Activated T-helper 9 cell treated with anti-CD3 and anti-CD28 coated beads, Interleukin-2, amount 50 U/mL, for 16 hours (primary cell): ENCODE results near the gene MAPK8IP1.
"Not testable (repeated sequence)": the region's sequence is repeated elsewhere in the genome, so short reads cannot be mapped to it uniquely, and the experiment has no call there.

Source experiments
- DNase-seq: peaks from one replicate; pipeline ENCODE4 v3.0.0-alpha.2; 2020; ENCODE audit warnings: low read depth

Gene MAPK8IP1

GRCh38 chr11:45885274-45885920 lies at the start of gene MAPK8IP1:
Gene MAPK8IP1 (plus strand): TSS chr11:45885651. CDS start chr11:45885821, 170 bp downstream.
- peak; percentile 35 for DNase-seq

DNA sequence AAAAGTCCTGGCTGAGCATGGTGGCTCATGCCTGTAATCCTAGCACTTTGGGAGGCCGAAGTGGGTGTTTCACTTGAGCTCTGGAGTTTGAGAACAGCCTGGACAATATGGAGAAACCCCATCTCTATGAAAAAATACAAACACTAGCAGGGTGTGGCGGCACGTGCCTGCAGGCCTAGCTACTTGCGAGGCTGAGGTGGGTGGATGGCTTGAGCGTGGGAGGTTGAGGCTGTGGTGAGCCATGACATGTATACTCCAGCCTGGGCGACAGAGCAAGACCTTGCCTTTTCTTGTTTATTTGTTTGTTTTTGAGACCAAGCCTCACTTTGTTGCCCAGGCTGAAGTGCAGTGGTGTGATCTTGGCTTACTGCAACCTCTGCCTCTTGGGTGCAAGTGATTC lies 46.2 kb upstream of the MAPK8IP1 start:
- DNase-seq = no peak

DNA sequence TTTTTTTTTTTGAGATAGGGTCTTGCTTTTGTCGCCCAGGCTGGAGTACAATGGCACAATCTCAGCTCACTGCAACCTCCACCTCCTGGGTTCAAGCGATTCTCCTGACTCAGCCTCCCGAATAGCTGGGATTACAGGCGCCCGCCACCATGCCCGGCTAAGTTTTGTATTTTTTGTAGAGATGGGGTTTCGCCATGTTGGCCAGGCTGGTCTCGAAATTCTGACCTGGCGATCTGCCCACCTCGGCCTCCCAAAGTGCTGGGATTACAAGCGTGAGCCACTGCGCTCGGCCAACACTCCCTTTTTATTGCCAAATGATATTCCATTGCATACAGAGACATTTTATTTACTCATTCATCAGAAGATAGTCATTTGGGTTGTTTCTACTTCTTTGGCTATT lies 45.2 kb upstream of the MAPK8IP1 start:
- DNase-seq = not testable (repeated sequence)

DNA sequence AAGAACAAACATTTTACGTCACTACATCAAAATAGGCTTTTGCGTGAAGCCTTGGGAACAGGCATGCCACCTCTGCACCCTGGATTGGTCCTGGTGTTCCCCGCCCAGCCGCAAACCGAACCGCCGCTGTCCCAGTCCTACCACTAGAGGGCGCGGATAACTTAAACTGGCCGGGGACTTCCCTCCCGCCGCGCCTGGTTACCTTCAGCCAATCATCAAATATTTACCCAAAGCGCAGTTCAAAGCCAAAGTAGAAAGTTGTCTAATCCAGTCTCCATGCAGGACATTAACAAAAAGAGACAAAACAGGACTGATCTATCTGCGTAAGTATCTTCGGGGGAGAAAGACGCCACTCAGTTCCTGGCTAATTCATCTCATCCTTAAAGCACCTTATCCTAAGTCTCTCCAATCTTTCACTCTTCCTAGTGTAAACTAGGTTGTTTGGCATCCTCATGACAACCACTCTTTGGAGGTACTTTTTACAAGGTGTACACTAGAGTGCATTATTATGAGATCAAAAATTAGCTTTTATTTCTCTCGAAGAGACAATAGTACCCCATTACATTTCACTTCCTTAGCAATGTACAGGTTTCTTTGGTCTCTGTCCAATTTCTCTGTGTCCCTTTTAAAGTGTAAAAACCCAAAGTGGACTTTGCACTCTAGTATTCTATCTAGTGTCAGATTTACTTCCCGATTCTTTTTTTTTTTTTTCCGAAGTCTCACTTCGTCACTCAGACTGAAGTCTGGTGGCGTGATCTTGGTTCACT lies 42.1 kb upstream of the MAPK8IP1 start:
- peak; percentile 80 for DNase-seq

GRCh38 chr11:45844822-45845578 lies 40.5 kb upstream of the MAPK8IP1 start:
- DNase-seq = no peak

DNA sequence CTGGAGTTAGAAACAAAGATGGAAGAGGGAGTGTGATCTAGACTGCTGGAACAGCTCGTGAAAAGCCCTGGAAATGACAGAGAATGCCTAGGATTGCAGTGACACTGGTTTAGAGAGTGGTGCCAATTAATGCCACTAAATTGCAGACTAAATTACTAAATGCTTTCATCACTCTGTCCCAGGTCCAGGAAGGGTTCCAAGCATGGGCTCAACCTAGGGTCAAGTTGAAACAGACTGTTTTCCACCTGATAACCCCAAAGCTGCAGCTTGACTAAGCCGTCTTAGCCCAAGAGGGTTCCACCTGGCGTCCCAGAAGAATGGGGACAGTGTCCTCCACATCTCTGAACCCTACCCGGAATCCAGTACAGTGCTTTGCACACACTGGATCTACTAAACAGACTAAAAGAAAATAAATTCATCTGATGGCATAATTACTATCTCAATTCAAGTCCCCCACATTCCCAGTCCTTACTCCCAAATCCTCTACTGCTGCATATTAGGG lies 39.2 kb upstream of the MAPK8IP1 start:
- no peak for DNase-seq

DNA sequence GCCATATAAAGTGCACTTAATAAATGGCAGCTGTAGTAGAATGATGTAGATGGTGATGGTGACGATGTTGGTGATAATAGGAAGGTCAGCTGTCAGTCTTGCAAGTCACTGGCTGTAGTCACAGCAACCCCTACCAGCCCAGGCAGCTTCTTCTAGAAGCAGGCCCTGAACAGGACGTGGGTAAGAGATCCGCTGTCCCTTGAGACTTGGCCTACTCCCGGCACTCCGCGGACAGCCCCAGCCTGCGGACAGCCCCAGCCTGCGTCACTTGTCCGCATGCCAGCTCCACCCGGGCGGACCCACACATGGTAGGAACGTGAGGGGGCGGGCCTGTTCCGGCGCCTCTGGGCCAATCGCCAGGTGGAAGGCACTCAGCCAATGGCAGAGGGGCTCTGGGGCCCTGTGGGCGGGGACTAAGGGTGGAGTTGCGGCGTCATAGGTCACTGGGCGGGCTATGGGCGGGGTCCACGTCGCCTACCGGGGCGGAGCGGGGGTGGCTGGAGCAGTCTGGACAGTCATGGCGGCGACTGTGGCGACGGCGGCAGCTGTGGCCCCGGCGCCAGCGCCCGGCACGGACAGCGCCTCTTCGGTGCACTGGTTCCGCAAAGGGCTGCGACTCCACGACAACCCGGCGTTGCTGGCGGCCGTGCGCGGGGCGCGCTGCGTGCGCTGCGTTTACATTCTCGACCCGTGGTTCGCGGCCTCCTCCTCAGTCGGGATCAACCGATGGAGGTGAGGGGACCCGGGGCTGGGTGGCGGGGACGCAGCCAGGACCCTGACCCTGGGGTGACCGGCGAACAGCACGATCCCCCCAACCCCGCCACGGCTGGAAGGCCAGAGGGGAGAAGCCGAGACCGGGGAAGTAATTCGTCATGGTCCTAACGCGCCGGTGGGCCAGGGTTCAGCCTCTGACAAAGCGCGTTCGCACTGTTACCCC lies 38.2 kb upstream of the MAPK8IP1 start, which contains the start of gene CRY2:
Gene CRY2, plus strand, starts transcription at position 502 of the 937 bp plus-strand sequence. Its CDS starts 16 bp downstream, at position 518.
- peak; percentile 98 for DNase-seq

DNA sequence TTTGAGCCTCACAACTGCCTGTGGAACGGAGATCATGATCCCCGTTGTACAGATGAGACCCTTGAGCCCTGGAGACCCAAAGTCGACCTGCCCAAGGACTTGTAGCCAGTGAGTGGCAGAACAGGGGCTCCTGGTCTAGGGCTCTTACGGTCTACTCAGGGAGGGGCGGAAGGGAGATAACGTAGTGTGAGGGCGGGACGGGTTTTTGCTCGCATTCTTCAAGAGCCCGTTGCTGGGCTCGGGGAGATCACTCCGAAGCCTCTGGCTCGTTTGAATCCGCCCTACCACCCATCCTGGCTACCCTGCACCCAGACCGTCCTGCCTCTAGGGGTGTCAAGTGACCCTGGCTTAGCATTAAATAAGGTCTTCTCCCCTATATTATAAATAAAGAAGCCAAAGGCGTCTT lies 37.5 kb upstream of the MAPK8IP1 start:
- DNase-seq = peak; percentile 9

GRCh38 chr11:45848654-45849081 lies 36.8 kb upstream of the MAPK8IP1 start:
- DNase-seq = no peak

DNA sequence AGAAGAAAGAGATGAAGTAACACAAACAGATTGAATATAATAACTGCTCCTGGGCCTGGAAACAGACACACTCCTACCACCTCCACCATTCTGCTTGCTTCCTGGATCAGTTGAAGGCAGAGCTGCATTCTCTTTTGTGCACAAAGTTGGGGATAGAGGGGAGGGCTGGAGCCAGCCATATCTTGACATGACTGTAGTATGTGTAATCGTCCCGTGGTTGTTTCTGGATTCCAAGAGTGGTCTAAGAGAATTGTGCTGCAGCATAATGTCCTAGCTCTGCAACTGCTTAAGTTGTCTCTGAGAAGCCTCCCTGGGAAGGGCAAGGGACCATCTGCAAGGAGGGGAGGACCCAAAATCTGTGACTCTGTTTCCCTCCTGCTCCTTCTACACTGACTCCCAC lies 35.0 kb upstream of the MAPK8IP1 start:
- no peak for DNase-seq

- no peak for DNase-seq
These were observed 34.2 kb upstream of the MAPK8IP1 start for GRCh38 chr11:45851228-45851627.

- no peak for DNase-seq
These were observed 33.3 kb upstream of the MAPK8IP1 start for GRCh38 chr11:45852018-45852711.

- no peak for DNase-seq
These were observed 32.7 kb upstream of the MAPK8IP1 start for GRCh38 chr11:45852712-45853101.

- no peak for DNase-seq
These were observed 31.9 kb upstream of the MAPK8IP1 start for GRCh38 chr11:45853332-45854219.

GRCh38 chr11:45855308-45855707 lies 30.1 kb upstream of the MAPK8IP1 start:
- no peak for DNase-seq

DNA sequence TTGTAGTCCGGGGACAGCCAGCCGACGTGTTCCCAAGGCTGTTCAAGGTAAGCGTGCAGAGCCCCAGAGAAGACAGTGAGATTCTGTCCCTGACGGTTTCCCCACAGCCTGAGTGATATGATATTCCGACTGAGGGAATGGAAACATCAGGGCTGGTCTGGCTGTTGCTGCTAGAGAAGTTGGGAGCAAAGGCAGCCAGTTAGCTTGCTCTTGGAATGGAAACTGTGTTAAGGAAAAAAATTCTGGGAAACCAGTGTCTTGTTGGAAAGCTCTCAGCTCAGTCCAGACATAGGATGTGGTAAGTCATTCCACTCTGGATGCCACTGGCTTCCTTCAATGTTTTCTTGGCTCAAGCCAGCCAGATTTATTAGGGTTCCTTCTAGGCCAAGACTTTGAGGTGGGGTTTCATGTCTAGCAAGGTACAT lies 29.4 kb upstream of the MAPK8IP1 start:
- no peak for DNase-seq

DNA sequence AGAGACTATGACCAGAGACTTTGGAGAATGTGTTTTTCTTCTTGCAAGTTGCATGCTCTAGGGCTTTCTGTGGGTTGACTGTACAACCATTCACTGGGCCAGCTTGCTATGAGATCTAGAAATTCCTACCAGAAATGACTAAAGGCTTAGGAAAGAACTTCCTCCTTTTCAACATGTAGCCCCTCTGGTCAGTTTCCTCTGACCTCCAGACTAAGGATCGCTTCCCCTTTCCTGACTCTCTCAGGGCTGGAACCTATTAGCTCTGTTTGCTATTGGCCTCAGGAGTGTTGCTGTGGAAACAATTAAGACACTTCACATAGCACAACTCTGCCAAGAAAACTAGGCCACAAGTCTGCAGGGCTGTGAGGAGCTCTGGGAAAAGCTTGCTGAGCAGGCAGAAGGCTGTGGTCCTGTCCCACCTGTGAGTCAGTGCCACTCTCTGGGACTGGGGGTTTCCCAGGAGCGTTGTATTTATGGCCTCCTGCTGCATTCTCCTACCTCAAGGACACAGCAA lies 27.4 kb upstream of the MAPK8IP1 start:
- DNase-seq = no peak

DNA sequence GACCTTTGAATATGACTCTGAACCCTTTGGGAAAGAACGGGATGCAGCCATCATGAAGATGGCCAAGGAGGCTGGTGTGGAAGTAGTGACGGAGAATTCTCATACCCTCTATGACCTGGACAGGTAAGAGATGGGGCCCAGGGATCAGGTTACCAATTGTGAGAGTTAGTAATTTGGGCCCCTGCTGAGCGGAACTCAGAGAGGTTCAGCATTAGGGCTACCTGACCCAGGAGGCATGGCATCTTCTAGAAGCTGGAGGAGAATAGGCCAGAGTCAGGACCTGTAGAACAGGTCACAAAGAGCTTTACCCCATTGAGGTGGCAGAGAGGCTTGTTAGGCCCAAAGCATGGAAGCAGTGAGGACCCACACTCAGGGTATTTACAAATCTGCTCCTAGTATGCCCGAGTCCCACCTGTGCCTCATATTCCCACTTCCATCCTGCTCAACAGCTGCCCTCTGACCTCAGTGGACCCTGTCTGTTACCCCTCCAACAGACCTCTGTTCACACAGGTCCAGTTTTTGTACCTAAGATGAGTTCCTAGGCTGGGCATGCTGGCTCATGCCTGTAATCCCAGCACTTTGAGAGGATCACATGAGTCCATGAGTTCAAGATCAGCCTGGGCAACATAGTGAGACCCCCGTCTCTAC lies 26.6 kb upstream of the MAPK8IP1 start:
- DNase-seq = no peak

DNA sequence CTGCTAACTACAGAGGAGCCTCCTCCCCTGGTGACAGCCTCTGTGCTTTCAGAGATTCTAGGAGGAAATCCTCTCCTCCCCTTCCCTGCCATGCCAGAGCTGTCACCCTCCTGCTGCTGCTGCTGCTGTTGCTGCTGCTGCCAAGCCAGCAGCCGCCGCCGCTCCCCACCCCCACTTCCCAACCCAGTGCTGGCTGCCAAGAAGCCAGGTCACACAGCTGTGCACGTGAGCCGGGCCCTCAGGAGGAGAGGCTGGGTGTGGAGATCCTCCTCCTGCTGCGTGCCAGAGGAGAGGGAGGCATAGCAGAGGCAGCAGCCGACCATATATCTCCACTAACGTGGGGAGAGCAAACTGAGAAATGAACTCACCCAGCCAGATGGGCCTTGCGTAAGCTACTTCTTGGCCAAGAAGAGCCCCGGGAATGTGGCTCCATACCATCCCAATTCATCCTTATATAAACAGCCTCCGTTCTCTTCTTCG lies 25.8 kb upstream of the MAPK8IP1 start:
- DNase-seq = no peak
